MM.1S (cell line): ENCODE measurements around the gene KRTAP5-9.

Source experiments
- DNase-seq: peaks from one replicate; pipeline ENCODE4 v3.0.0-alpha.2; 2015
- H2AFZ ChIP-seq: fragments of 300-600 bp; sonication (generic); 2 replicates; pipeline ENCODE4 v1.6.0; 2016; ENCODE audit warnings: antibody characterized with exemption, low read length
- H3F3A ChIP-seq: fragments of 300-600 bp; sonication (generic); 2 replicates; pipeline ENCODE4 v1.6.1; 2016; ENCODE audit warnings: mild to moderate bottlenecking, antibody characterized with exemption, low read length, moderate library complexity, mixed read lengths; ENCODE audit not compliant: insufficient read depth
- H3K27ac ChIP-seq: fragments of 300-600 bp; sonication (generic); 2 replicates; pipeline ENCODE4 v1.5.1; 2016; ENCODE audit warnings: mild to moderate bottlenecking, low read length
- H3K27me3 ChIP-seq: fragments of 300-600 bp; sonication (generic); replicated peaks from 2 replicates; pipeline ENCODE4 v1.6.0; 2016; ENCODE audit warnings: low read length; ENCODE audit not compliant: insufficient read depth
- H3K36me3 ChIP-seq: fragments of 300-600 bp; sonication (generic); replicated peaks from 2 replicates; pipeline ENCODE4 v1.6.1; 2016; ENCODE audit warnings: mild to moderate bottlenecking, low read length, mixed read lengths; ENCODE audit not compliant: insufficient read depth
- H3K4me1 ChIP-seq: fragments of 300-600 bp; sonication (generic); 2 replicates; pipeline ENCODE4 v1.6.1; 2016; ENCODE audit warnings: low read length, mixed read lengths
- H3K4me2 ChIP-seq: fragments of 300-600 bp; sonication (generic); 2 replicates; pipeline ENCODE4 v1.6.0; 2016; ENCODE audit warnings: low read depth, low read length
- H3K4me3 ChIP-seq: fragments of 300-600 bp; sonication (generic); 2 replicates; pipeline ENCODE4 v1.5.1; 2016; ENCODE audit warnings: low read length, mixed read lengths
- H3K79me2 ChIP-seq: fragments of 300-600 bp; sonication (generic); 2 replicates; pipeline ENCODE4 v1.6.1; 2016; ENCODE audit warnings: mixed run types, low read length, mixed read lengths
- H3K9ac ChIP-seq: fragments of 300-600 bp; sonication (generic); 2 replicates; pipeline ENCODE4 v1.6.1; 2016; ENCODE audit warnings: low read length, mixed read lengths
- H3K9me2 ChIP-seq: fragments of 300-600 bp; sonication (generic); replicated peaks from 2 replicates; pipeline ENCODE4 v1.6.1; 2016; ENCODE audit warnings: mild to moderate bottlenecking, low read length, mixed read lengths; ENCODE audit not compliant: insufficient read depth
- H3K9me3 ChIP-seq: fragments of 300-600 bp; sonication (generic); replicated peaks from 2 replicates; pipeline ENCODE4 v1.6.1; 2016; ENCODE audit warnings: mild to moderate bottlenecking, low read length, mixed read lengths; ENCODE audit not compliant: insufficient read depth
- H4K20me1 ChIP-seq: fragments of 300-600 bp; sonication (generic); 2 replicates; pipeline ENCODE4 v1.6.1; 2016; ENCODE audit warnings: mild to moderate bottlenecking, low read length, moderate library complexity, mixed read lengths; ENCODE audit not compliant: insufficient read depth
- EZH2 ChIP-seq: fragments of 300-600 bp; sonication (generic); optimal IDR thresholded peaks from 2 replicates; pipeline ENCODE3; 2017; ENCODE audit warnings: low read depth, mild to moderate bottlenecking, antibody characterized with exemption, low read length, mixed read lengths
- EZH2phosphoT487 ChIP-seq: fragments of 300-600 bp; sonication (generic); IDR thresholded peaks from 2 replicates; pipeline ENCODE4 v1.6.1; 2018; ENCODE audit warnings: antibody characterized with exemption, low read length
- TF ChIP-seq, protein P1 (sequence below): fragments of 300-600 bp; sonication (generic); IDR thresholded peaks from 2 replicates; pipeline ENCODE4 v1.5.1; 2016; ENCODE audit warnings: antibody characterized with exemption, low read length, mixed read lengths

Gene KRTAP5-9

DNA sequence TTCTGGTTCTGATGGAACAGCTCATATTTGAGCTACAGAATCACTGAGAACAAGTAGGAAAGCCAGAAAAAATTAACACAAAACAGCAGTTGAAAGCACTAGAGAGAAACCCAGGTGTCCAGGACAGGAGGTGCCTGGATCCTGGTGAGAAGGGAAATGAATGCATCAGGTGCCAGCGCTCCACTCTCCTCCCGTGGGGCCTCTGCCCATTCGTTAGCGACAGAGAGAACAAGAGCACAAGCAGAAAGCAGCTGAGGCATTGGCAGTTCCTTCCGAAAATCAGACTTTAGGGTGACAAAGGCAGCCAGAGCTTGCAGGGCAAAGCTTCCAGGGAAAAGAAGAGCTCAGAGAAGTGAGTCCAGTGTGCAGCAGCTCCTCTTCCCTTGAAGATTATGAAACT lies 41.1 kb upstream of the KRTAP5-9 start:
- H3K9me2 ChIP-seq, result no peaks in the 10 kb centered on the region
- H3K36me3 ChIP-seq, result no peaks in the 10 kb centered on the region
- H3K9me3 ChIP-seq, result no peaks in the 10 kb centered on the region
- H3K9ac ChIP-seq, result no peak overlapping the region
- H3K4me3 ChIP-seq, result no peak overlapping the region
- no peak for TF ChIP-seq EZH2
- TF ChIP-seq, protein P1, sequence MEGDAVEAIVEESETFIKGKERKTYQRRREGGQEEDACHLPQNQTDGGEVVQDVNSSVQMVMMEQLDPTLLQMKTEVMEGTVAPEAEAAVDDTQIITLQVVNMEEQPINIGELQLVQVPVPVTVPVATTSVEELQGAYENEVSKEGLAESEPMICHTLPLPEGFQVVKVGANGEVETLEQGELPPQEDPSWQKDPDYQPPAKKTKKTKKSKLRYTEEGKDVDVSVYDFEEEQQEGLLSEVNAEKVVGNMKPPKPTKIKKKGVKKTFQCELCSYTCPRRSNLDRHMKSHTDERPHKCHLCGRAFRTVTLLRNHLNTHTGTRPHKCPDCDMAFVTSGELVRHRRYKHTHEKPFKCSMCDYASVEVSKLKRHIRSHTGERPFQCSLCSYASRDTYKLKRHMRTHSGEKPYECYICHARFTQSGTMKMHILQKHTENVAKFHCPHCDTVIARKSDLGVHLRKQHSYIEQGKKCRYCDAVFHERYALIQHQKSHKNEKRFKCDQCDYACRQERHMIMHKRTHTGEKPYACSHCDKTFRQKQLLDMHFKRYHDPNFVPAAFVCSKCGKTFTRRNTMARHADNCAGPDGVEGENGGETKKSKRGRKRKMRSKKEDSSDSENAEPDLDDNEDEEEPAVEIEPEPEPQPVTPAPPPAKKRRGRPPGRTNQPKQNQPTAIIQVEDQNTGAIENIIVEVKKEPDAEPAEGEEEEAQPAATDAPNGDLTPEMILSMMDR, result no peak
- H3K4me2 ChIP-seq, result no peak overlapping the region
- H2AFZ ChIP-seq, result no peak overlapping the region
- no peak for DNase-seq
- no peaks in the 10 kb centered on the region for H4K20me1 ChIP-seq
- no peaks in the 10 kb centered on the region for H3K27me3 ChIP-seq
- H3K79me2 ChIP-seq, result no peaks in the 10 kb centered on the region
- no peaks in the 10 kb centered on the region for H3F3A ChIP-seq
- H3K27ac ChIP-seq, result no peak overlapping the region
- peaks cover 5% of the 10 kb centered on the region for H3K4me1 ChIP-seq

DNA sequence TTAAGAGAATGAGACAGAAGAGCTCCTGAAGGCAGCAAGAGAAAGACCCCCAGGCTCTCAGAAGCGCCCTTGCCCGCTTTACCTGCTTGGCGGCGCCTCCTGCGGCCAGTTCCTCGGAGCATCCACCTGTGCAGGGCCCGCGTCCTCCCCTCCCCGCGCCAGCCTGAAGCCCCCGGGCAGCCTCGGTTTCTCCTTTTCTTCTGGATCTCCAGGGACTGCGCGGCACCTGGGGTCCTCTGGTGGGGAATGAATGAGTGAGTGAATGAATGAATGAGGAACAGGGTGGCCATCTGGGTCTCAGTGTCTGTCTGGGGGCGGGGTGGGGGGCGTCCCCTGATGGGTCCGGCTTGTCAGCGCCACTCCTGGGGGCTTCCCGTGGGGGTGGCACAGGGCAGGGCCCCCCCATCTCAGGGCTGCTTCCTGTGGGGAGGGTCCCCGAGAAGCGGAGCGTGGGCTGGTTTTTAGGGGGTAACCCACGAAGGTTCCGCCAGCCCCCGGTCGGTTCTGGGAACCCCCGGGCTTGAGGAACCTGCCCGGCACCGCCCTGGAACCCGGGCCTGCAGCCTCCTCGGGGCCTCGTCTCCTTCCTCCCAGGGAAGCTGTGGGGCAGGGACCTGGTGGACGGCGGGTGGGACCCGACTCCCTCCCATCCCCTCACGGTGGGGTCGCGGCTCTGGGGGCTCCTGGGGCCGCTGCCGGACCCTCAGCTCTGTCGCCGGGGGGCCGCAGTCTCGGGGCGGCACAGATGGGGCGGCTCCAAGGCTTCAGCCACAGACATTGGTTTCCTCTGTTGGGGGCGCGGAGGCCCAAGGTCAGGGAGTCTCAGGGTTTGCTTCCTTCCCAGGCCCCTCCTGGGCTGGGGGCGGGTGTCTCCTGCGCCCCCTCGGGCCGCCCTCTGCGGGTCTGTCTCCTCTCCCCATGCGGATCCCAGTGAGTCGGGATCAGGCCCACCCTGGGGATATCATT lies 29.4 kb upstream of the KRTAP5-9 start:
- Histone ChIP-seq H3K9me2 (no peaks in the 10 kb centered on the region), H3K9ac (no peak overlapping the region), H3K9me3 (no peaks in the 10 kb centered on the region), H3K4me2 (no peak overlapping the region), H3F3A (no peaks in the 10 kb centered on the region), H3K4me1 (no peaks in the 10 kb centered on the region), H3K79me2 (no peaks in the 10 kb centered on the region), H2AFZ (no peak overlapping the region), H3K27ac (no peak overlapping the region), H3K4me3 (no peak overlapping the region), H3K27me3 (peaks cover 8% of the 10 kb centered on the region), H3K36me3 (no peaks in the 10 kb centered on the region), H4K20me1 (no peaks in the 10 kb centered on the region)
- no peak for TF ChIP-seq EZH2
- TF ChIP-seq, protein P1, result no peak
- no peak for TF ChIP-seq EZH2phosphoT487
- DNase-seq, result no peak

DNA sequence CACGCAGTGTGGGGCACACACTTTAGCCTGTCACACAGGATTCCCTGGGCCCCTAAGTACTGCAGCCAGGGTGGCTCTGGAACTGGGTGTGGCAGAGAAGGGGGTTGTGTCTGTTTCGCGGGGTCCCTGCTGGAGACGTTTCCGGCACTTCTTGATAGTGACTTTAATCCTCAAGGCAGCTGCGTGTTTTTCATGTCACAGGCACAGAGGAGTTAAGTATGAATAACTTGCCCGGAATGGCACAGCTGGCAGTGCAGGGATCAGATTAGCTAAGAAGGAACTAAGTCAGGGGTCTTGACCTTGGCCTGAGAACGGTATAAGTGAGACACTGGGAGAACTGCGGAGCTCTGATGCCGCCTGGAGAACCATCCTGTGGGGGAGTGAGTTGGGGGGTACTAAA lies 28.7 kb upstream of the KRTAP5-9 start:
- no peaks in the 10 kb centered on the region for H3F3A ChIP-seq
- H3K79me2 ChIP-seq, result no peaks in the 10 kb centered on the region
- H3K4me2 ChIP-seq, result no peak overlapping the region
- H3K9me3 ChIP-seq, result no peaks in the 10 kb centered on the region
- H3K27ac ChIP-seq, result no peak overlapping the region
- no peak overlapping the region for H3K4me3 ChIP-seq
- no peak overlapping the region for H2AFZ ChIP-seq
- TF ChIP-seq, protein P1, result no peak
- no peak for TF ChIP-seq EZH2
- H3K9ac ChIP-seq, result no peak overlapping the region
- no peaks in the 10 kb centered on the region for H3K36me3 ChIP-seq
- no peak for DNase-seq
- H4K20me1 ChIP-seq, result no peaks in the 10 kb centered on the region
- H3K9me2 ChIP-seq, result no peaks in the 10 kb centered on the region
- no peaks in the 10 kb centered on the region for H3K4me1 ChIP-seq
- peaks cover 8% of the 10 kb centered on the region for H3K27me3 ChIP-seq
